NCI-H345 treated with DMSO at 0.1 percent for 48 hours (cell line): Measurements from ENCODE around the gene DDIAS.
"Not testable (repeated sequence)": the region's sequence is repeated elsewhere in the genome, so short reads cannot be mapped to it uniquely, and the experiment has no call there.

Experiments used
- DNase-seq: peaks from one replicate; lab custom pipeline; 2025; ENCODE audit not compliant: unreplicated experiment; lab: John Stamatoyannopoulos, UW

DDIAS gene

DNA sequence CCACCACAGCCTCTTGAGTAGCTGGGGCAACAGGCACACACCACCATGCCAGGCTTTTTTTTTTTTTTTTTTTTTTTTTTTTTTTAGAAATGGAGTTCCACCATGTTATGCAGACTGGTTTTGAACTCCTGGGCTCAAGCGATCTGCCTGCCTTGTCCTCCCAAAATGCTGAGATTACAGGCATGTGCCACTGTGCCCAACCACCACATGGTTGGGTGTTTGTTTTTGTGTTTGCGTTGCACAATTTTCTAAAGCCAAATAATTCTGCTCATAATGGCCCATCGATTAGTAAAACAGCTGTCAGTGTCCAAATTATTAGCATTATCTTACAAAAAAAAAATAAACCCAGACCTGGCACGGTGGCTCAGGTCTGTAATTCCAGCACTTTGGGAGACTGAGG lies 65.8 kb downstream of the DDIAS start:
- DNase-seq = no peak

- DNase-seq = no peak
Measured at GRCh38 chr11:82969811-82970210, 68.3 kb downstream of the DDIAS start.

DNA sequence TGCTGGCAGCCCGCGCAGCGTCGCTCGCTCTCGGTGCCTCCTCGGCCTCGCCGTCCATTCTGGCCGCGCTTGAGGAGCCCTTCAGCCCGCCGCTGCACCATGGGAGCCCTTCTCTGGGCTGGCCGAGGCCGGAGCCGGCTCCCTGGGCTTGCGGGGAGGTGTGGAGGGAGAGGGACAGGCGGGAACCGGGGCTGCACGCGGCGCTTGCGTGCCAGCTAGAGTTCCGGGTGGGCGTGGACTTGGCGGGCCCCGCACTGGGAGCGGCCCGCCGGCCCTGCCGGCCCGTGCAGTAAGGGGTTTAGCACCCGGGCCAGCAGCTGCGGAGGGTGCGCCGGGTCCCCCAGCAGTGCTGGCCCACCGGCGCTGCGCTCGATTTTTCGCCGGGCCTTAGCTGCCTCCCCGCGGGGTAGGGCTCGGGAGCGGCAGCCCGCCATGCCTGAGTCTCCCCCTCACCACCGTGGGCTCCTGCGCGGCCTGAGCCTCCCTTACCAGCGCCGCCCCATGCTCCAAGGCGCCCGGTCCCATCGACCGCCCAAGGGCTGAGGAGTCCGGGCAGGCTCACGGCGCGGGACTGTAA lies 69.1 kb downstream of the DDIAS start:
- DNase-seq = not testable (repeated sequence)

DNA sequence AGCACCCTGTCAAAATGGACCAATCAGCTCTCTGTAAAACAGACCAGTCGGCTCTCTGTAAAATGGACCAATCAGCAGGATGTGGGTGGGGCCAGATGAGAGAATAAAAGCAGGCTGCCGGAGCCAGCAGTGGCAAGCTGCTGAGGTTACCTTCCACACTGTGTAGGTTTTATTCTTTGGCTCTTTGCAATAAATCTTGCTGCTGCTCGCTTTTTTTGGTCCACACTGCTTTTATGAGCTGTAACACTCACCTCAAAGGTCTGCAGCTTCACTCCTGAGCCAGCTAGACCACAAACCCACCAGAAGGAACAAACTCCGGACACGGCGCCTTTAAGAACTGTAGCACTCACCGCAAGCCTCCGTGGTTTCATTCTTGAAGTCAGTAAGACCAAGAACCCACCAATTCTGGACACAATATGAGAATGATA lies 70.0 kb downstream of the DDIAS start:
- DNase-seq = not testable (repeated sequence)

DNA sequence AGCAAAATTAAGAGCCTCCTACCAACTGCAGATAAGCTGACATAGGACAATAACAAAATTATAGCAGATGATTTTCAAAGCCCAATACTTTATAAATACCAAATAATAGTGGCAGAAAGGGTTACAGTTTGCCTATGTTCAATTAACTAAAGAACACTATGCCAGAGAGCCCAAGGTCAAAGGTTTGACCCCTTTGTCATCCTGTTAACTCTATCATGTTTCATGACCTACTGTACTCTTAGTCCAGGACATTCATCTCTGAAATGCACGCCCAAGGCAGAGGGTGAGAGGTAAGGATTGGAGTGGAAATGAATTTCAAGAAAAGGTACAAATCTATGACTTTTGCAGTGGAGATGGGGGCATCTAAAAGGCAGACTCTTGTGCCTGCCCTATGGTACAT lies 70.6 kb downstream of the DDIAS start:
- no peak for DNase-seq

GRCh38 chr11:82974135-82974534 lies 72.6 kb downstream of the DDIAS start:
- DNase-seq = no peak

DNA sequence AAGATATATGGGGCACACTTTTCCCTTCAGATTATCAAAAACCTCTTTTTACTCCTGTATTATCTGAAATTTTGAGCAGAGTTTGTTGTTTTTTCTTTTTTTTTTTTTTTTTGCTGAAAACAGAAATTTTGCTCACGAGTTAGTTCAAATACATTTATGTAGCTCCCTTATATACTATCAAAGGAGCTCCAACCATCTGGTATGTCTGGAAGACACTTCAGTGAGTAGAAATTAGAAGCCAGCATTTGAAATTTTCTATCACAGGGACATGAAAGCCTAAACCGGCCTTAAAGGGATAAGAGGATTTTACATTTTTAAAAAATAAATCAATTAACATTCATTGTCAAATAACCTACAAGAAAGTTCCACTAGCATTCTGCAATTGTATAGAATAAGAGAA lies 73.3 kb downstream of the DDIAS start:
- DNase-seq = no peak

GRCh38 chr11:82975882-82976281 lies 74.3 kb downstream of the DDIAS start:
- no peak for DNase-seq

DNA sequence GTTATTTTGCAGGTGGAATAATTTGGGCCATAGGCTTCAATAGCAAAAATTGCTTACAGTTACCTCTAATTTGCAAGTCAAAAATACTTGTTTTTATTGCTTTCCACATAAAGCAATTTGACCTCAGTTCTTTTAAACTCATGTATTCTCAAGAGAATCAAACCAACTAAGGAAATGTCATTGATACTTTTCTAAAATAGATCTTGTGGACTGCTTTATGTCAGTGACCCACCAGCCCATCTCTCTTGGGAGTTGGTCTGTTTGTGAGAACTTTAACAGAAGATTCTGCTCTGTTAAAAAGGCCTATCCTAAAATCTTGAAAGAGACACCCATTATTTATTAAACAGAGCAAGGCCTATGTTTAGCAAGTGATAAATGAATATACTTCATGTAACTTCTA lies 75.2 kb downstream of the DDIAS start:
- no peak for DNase-seq

GRCh38 chr11:82978422-82979099 lies 77.0 kb downstream of the DDIAS start:
- DNase-seq = no peak

DNA sequence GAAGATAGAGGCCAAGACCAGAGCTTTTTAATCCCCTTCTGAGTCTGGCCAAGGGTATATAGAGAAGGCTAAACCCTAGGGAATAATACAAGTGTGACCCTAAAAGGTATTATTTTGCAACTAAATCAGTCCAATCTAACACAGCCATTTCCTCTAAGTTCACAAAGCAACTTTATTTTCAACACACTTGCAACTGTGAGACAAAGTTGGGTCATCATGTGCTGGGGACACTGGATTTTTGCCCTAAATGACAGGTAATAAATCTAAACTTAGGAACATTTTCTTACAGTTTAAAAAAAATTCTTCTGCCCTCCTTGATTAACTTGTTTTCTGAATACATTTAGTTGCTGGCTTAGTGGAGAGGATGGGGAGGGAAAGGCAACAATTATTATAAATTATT lies 78.3 kb downstream of the DDIAS start:
- no peak for DNase-seq

DNA sequence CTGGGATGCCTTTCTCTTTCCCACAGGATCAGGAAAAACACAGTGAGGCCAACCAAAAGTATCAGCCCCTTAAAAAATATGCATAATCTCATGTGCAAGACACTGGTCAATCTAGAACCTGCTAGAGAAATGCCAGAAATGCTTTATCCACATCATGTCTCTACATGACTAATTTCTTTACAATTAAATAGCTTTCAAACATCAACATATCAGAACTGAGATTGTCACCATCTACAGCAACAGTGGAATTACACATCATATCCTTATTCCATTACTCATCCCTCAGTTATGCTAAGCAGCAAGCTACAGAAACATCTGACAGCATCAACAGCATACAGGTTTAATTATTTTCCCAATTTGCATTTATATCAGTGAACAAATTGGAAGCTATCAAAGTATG lies 78.8 kb downstream of the DDIAS start:
- no peak for DNase-seq

DNA sequence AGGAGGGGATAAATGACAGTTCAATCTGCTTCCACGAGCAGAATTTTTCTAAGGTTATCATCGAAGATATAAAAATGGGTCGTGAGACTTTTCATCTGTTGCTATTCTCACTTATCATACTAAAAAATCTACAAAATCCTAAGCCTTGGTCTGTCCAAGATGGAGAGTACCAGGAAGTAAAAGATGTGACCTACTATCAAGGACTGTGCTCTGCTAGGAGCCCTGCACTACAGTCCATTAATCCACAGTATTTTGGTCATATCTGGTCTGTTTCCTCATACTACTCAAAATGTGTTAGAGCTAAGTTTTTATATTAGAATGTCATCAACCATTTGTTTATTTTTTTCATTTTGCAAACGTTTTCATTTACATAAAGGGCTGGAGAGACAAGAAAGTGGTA lies 79.4 kb downstream of the DDIAS start:
- DNase-seq = no peak

GRCh38 chr11:82981852-82982251 lies 80.3 kb downstream of the DDIAS start:
- DNase-seq = no peak
